GM13976 (cell line): Measurements from ENCODE around the gene FOXD3.
A peak's percentile ranks its signal among the peaks of the same experiment; 100 is the strongest.

Source experiments
- DNase-seq: peaks from one replicate; pipeline ENCODE4 v3.0.0; 2012; ENCODE audit warnings: low spot score
- in situ Hi-C: fragments of 300-500 bp; cut with MboI; formaldehyde crosslinking; loops from one replicate; pipeline ENCODE4 v1.12.0; 2022; ENCODE audit warnings: low sequenced_read_pairs, mixed read lengths, inconsistent platforms; ENCODE audit not compliant: unreplicated experiment
- TF ChIP-seq, protein P1 (sequence below): IDR thresholded peaks from 2 replicates; pipeline ENCODE4 v1.5.1; 2012; ENCODE audit warnings: borderline replicate concordance, mild to moderate bottlenecking; ENCODE audit not compliant: insufficient read depth; ENCODE audit errors: extremely low read depth, missing control alignments, control extremely low read depth

The FOXD3 gene

DNA sequence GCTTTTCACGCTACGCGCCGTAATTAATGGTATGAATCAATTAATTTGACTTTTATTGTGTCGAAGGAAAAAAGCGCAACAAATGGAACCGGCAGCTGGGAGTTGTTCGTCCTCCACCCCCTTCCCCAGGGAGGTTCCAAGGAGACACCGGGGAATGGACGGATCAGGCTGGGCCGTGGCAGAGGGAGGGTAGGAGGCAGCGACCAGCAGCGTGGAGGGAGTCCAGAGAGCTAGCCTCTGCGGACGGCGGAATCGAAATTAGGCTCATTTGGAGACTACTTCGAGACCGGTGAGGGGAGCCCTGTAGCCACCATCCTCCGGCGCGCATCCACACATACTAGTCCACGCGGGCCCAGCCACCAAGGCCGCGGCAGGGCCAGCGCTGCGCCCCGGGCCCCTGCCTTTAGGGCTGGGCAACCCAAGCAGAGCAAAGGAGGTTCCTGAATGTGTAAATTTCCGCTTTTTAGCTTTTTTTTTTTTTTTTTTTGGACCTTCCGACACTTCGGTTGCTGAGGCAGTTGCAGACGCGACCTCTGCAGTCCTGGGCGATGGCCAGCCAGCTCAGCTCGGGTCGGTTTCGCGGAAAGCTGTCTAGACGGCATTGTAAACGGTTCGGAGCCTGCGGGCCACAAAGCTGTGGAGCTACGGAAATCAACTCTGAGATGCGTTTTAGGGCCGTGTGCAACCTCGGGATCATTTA is 2.2 kb upstream of the FOXD3 start:
- TF ChIP-seq, protein P1, sequence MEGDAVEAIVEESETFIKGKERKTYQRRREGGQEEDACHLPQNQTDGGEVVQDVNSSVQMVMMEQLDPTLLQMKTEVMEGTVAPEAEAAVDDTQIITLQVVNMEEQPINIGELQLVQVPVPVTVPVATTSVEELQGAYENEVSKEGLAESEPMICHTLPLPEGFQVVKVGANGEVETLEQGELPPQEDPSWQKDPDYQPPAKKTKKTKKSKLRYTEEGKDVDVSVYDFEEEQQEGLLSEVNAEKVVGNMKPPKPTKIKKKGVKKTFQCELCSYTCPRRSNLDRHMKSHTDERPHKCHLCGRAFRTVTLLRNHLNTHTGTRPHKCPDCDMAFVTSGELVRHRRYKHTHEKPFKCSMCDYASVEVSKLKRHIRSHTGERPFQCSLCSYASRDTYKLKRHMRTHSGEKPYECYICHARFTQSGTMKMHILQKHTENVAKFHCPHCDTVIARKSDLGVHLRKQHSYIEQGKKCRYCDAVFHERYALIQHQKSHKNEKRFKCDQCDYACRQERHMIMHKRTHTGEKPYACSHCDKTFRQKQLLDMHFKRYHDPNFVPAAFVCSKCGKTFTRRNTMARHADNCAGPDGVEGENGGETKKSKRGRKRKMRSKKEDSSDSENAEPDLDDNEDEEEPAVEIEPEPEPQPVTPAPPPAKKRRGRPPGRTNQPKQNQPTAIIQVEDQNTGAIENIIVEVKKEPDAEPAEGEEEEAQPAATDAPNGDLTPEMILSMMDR, result no peak
- peak; percentile 37 for DNase-seq
- in situ Hi-C loops, result no loop called here

DNA sequence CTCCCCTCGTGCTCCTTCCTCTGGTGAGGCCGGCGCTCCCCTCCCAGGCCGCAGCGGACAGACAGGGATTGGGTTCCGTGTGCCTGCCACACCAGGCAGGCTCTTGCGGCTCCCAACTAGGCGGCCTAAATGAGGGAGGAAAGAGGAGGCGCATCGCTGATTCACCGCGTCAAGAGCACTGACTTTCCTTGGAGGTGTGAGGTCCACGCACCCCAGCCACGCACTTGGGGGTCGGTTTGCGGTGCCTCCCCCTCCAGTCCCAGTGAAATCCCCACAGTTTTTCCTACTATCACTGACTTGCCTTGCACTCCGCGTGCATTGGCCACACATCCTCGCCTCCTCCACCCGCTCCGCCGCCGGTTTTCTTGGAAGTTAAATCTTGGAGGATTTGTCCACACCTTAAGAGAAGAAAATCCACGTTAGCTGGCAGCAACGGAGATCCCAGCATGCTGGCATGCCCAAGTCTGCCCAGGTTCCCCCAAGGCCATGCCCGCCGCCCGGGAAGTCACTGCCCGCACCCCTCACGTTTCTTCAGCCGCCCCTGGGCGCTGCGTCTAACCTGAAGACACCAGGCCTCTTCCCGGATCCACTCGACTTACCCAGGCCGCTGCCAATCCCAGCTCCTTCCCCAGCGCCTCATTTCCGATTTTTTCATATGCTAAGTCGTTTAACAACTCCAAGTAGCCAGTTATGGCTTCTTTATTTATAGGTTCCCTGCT is 1.1 kb upstream of the FOXD3 start:
- no peak for DNase-seq
- TF ChIP-seq, protein P1, result no peak

DNA sequence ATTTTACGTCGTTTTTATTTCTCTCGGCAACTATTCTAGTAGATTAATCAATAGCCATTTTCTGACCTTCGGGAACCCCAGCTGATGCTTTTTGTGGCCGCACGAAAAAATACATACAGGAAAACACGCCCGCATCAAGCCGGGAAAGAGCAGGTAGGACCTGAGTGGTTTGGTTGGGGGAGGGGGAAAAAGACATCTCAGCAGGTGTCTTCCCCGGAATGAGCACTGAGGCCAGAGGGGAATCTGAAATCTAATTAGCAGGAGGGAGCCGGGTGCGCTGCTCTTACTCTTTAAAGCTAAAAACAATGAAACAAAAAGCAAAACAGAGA is 618 bp upstream of the FOXD3 start:
- in situ Hi-C loops, result no loop called here
- TF ChIP-seq, protein P1, result no peak
- DNase-seq, result no peak

More for the DNA sequence above, 1.1 kb upstream of the FOXD3 start:
- in situ Hi-C loops, result no loop called here

DNA sequence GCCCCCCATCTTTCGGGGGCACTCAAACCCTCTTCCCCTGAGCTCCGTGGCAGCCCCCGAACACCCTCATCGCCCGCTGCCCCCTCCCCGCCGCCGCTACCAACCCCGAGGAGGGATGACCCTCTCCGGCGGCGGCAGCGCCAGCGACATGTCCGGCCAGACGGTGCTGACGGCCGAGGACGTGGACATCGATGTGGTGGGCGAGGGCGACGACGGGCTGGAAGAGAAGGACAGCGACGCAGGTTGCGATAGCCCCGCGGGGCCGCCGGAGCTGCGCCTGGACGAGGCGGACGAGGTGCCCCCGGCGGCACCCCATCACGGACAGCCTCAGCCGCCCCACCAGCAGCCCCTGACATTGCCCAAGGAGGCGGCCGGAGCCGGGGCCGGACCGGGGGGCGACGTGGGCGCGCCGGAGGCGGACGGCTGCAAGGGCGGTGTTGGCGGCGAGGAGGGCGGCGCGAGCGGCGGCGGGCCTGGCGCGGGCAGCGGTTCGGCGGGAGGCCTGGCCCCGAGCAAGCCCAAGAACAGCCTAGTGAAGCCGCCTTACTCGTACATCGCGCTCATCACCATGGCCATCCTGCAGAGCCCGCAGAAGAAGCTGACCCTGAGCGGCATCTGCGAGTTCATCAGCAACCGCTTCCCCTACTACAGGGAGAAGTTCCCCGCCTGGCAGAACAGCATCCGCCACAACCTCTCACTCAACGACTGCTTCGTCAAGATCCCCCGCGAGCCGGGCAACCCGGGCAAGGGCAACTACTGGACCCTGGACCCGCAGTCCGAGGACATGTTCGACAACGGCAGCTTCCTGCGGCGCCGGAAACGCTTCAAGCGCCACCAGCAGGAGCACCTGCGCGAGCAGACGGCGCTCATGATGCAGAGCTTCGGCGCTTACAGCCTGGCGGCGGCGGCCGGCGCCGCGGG is 837 bp downstream of the FOXD3 start:
- TF ChIP-seq, protein P1, result no peak
- in situ Hi-C loops, result no loop called here
- peak; percentile 55 for DNase-seq

DNA sequence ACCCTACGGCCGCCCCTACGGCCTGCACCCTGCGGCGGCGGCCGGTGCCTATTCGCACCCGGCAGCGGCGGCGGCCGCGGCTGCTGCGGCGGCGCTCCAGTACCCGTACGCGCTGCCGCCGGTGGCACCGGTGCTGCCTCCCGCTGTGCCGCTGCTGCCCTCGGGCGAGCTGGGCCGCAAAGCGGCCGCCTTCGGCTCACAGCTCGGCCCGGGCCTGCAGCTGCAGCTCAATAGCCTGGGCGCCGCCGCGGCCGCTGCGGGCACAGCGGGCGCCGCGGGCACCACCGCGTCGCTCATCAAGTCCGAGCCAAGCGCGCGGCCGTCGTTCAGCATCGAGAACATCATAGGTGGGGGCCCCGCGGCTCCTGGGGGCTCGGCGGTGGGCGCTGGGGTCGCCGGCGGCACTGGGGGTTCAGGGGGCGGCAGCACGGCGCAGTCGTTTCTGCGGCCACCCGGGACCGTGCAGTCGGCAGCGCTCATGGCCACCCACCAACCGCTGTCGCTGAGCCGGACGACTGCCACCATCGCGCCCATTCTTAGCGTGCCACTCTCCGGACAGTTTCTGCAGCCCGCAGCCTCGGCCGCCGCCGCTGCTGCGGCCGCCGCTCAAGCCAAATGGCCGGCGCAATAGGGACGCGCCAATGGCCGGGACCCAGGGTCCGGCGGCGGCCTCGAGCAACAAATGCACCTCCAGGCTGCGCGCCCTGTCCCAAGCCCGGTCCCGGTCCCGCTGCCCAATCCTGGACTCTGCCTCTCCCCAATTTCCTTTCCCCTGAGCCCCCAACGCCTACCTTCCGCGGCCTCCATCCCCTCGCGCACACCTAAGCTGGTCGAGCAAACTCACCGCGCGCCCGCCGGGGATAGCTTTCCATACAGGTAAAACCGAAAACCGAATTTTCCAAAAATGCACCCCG is 1.8 kb downstream of the FOXD3 start:
- TF ChIP-seq, protein P1, result no peak
- in situ Hi-C loops, result no loop called here
- peak; percentile 18 for DNase-seq
